Caco-2 (cell line): ENCODE measurements around the gene TRNP1. TPM values are rescaled to one million over a fixed set of nuclear protein-coding genes. Genes with fewer than 3 reads are reported as not detected.

Experiments
- BruUV-seq: library from RNA; stranded (reverse); fragments of 400-500 nt; replicated peaks from 2 replicates; lab custom pipeline; 2021; lab: Mats Ljungman, UMichigan
- CTCF ChIA-PET: fragments of 300-600 bp; sonication (Branson Sonifier 250); formaldehyde crosslinking; loops from one replicate; lab custom pipeline; 2022; ENCODE audit warnings: antibody characterized with exemption; lab: Charles Lee
- POLR2A ChIA-PET: fragments of 300-600 bp; sonication (Branson Sonifier 250); formaldehyde crosslinking; loops from one replicate; lab custom pipeline; 2022; ENCODE audit warnings: antibody characterized with exemption; lab: Charles Lee
- DNase-seq, 2 experiments: peaks; one replicate each; pipeline versions ENCODE4 v3.0.0 to v3.0.0-alpha.2; 2020 to 2022
- H3K27me3 ChIP-seq: replicated peaks from 2 replicates; pipeline ENCODE4 v1.6.0; 2011; ENCODE audit warnings: low read length; ENCODE audit not compliant: control insufficient read depth, insufficient read depth
- H3K36me3 ChIP-seq: 2 replicates; pipeline ENCODE4 v1.5.1; 2011; ENCODE audit warnings: low read length; ENCODE audit not compliant: control insufficient read depth, insufficient read depth
- H3K4me1 ChIP-seq: fragments of 250-450 bp; sonication (Bioruptor Pico); 2 replicates; pipeline ENCODE4 v1.5.1; 2020; ENCODE audit warnings: mild to moderate bottlenecking
- H3K4me3 ChIP-seq: 2 replicates; pipeline ENCODE4 v1.5.1; 2011; ENCODE audit warnings: low read depth, mild to moderate bottlenecking, control low read depth, low read length
- H3K9me3 ChIP-seq: fragments of 250-450 bp; sonication (Bioruptor Pico); 2 replicates; pipeline ENCODE4 v1.5.1; 2020; ENCODE audit warnings: mild to moderate bottlenecking, moderate library complexity
- H3K27ac Mint-ChIP-seq: one replicate; pipeline ENCODE4 v1.8.0; 2022; ENCODE audit warnings: mixed read lengths; ENCODE audit not compliant: unreplicated experiment
- H3K27me3 Mint-ChIP-seq: one replicate; pipeline ENCODE4 v1.8.0; 2022; ENCODE audit warnings: mixed read lengths; ENCODE audit not compliant: insufficient read depth, unreplicated experiment
- H3K36me3 Mint-ChIP-seq: one replicate; pipeline ENCODE4 v1.8.0; 2022; ENCODE audit warnings: mild to moderate bottlenecking, mixed read lengths; ENCODE audit not compliant: insufficient read depth, unreplicated experiment
- H3K4me1 Mint-ChIP-seq: one replicate; pipeline ENCODE4 v1.8.0; 2022; ENCODE audit warnings: low read depth, mixed read lengths; ENCODE audit not compliant: unreplicated experiment
- H3K4me3 Mint-ChIP-seq: one replicate; pipeline ENCODE4 v1.8.0; 2022; ENCODE audit warnings: mild to moderate bottlenecking, moderate library complexity, mixed read lengths; ENCODE audit not compliant: unreplicated experiment
- H3K9me3 Mint-ChIP-seq: one replicate; pipeline ENCODE4 v1.8.0; 2022; ENCODE audit warnings: mixed read lengths; ENCODE audit not compliant: unreplicated experiment
- CTCF ChIP-seq, 2 experiments: fragments of 200-600 bp in 1 of 2; IDR thresholded peaks; 1 replicate in 1 of 2; 2 replicates in 1 of 2; pipeline versions ENCODE4 v1.5.1 to v1.8.0; 2011 to 2022; ENCODE audit warnings: antibody characterized with exemption in 1 of 2, control low read depth in 1 of 2, inconsistent platforms in 1 of 2, low read depth in 1 of 2, low read length in 1 of 2, mild to moderate bottlenecking in 1 of 2, moderate library complexity in 1 of 2; ENCODE audit not compliant: insufficient read depth in 1 of 2, severe bottlenecking in 1 of 2, unreplicated experiment in 1 of 2
- intact Hi-C: fragments of 100-400 bp; cut with micrococcal nuclease; formaldehyde crosslinking; loops from one replicate; pipeline ENCODE4 v1.10.0; 2022; ENCODE audit not compliant: unreplicated experiment
- total RNA-seq: library from RNA; stranded (reverse); gene quantifications from 2 replicates; pipeline ENCODE4 v1.2.3, GENCODE V29; 2022

TRNP1 gene
- total RNA-seq, 1 experiment from 2014 or later = 23.6 TPM

DNA sequence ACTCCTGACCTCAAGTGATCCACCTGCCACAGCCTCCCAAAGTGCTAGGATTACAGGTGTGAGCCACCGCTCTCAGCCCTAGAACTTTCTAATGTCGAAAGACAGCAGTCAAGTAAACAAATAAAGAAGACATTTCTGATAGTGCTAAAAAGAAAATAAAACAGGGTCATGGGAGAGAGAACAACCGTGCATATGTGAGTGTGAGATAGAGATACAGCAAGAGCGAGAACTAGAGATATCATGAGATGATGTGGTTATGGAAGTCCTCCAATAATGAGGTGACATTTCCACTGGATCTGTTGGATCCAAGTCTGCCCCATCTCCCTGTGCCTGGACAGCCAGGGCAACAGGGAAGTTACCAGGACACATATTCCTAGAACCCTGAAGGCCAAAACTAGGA lies 23.7 kb downstream of the TRNP1 start:
- Mint-ChIP-seq H3K36me3 (peaks cover 10% of the 10 kb centered on the region), H3K4me3 (no peak overlapping the region), H3K9me3 (no peaks in the 10 kb centered on the region), H3K27me3 (no peaks in the 10 kb centered on the region), H3K4me1 (peaks cover 18% of the 10 kb centered on the region), H3K27ac (no peak overlapping the region)
- no peak for DNase-seq
- Histone ChIP-seq H3K4me3 (no peak overlapping the region), H3K9me3 (no peaks in the 10 kb centered on the region), H3K36me3 (no peaks in the 10 kb centered on the region), H3K4me1 (no peaks in the 10 kb centered on the region), H3K27me3 (no peaks in the 10 kb centered on the region)
- CTCF ChIA-PET = no interaction called here
- intact Hi-C loops = no loop called here
- POLR2A ChIA-PET = interaction anchor here (0.7 kb wide), 1 partner anchor 9 kb away, joined by 4 read pairs; no protein-coding TSS in a partner anchor
- no TSS peak for BruUV-seq
- TF ChIP-seq CTCF (IDR thresholded peaks at IDR 0.05; ENCODE audit: insufficient read depth in 1 of 2, low read depth in 1 of 2, low read length in 1 of 2, severe bottlenecking in 1 of 2, unreplicated experiment in 1 of 2) = no peak

DNA sequence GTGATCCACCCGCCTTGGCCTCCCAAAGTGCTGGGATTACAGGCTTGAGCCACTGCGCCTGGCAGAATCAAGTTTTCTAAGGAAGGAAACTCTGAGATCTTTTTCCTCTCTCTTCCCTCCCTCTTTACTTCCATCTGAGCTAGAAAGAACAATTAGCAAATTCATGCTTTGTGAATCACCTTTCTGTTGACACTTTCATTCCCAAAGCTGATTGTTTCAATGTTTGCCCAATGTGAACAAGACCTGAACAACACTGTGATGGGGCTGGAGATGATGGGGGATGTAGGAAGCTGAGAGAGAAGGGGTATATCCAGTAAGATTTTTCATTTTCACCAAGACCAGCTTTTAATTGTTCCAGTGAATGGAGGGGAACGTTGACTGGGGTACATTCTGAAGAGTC lies 24.8 kb downstream of the TRNP1 start:
- no peaks in the 10 kb centered on the region for H3K4me1 ChIP-seq
- Mint-ChIP-seq H3K9me3 (no peaks in the 10 kb centered on the region), H3K27ac (no peak overlapping the region)

DNA sequence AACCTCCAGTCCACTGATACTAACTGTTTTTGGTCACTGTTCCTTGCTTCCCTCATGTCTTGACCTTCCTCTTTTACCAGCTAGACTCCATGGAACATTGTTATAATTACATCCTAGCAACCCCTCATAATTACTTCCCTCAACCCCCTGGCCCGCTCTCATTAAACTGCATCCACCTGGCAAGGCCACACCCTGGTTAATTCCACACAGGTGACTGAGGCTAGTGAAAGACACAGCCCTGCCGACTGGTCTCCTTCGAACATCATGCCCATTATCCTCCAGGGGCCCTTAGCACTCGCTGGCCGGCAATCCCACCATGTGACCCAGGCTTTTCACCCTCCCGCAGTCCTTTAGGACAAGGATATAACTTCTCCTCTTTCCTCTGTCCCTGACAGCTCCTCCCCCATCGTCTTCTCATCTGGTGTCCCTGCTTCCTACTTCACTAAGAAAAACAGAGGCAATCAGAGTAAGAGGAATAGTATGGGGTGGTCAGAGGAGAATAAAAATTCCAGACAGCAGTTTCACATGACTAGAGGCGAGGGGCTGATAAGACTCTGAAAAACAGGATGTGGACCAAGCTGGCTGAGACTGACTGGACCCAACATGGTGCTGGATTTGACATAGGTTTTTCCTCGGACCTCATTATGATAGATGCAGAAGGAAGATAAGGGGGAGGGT lies 28.0 kb downstream of the TRNP1 start:
- Mint-ChIP-seq H3K27me3 (no peaks in the 10 kb centered on the region), H3K4me3 (no peak overlapping the region), H3K36me3 (no peaks in the 10 kb centered on the region), H3K27ac (no peak overlapping the region), H3K9me3 (no peaks in the 10 kb centered on the region), H3K4me1 (peaks cover 18% of the 10 kb centered on the region)
- Histone ChIP-seq H3K36me3 (no peaks in the 10 kb centered on the region), H3K4me1 (no peaks in the 10 kb centered on the region), H3K27me3 (no peaks in the 10 kb centered on the region), H3K9me3 (no peaks in the 10 kb centered on the region), H3K4me3 (no peak overlapping the region)
- ChIA-PET POLR2A (no interaction called here), CTCF (interaction anchor here (0.8 kb wide), 1 partner anchor 49 kb away, joined by 4 read pairs; no protein-coding TSS in a partner anchor)
- no TSS peak for BruUV-seq
- no peak for DNase-seq
- no peak for TF ChIP-seq CTCF (IDR thresholded peaks at IDR 0.05; ENCODE audit: insufficient read depth in 1 of 2, low read depth in 1 of 2, low read length in 1 of 2, severe bottlenecking in 1 of 2, unreplicated experiment in 1 of 2)
- intact Hi-C loops = no loop called here

More for the DNA sequence above, 24.8 kb downstream of the TRNP1 start:
- Histone ChIP-seq H3K4me3 (no peak overlapping the region), H3K36me3 (no peaks in the 10 kb centered on the region), H3K9me3 (no peaks in the 10 kb centered on the region), H3K27me3 (no peaks in the 10 kb centered on the region)
- POLR2A ChIA-PET = interaction anchor here (0.5 kb wide), 1 partner anchor 242 kb away, joined by 3 read pairs; no protein-coding TSS in a partner anchor
- CTCF ChIA-PET = interaction anchor here (0.6 kb wide), 2 partner anchors 28 to 108 kb away, joined by 3 read pairs; no protein-coding TSS in a partner anchor
- Mint-ChIP-seq H3K36me3 (peaks cover 1% of the 10 kb centered on the region), H3K27me3 (no peaks in the 10 kb centered on the region), H3K4me3 (no peak overlapping the region), H3K4me1 (peaks cover 18% of the 10 kb centered on the region)
- DNase-seq = no peak
- no peak for TF ChIP-seq CTCF (IDR thresholded peaks at IDR 0.05; ENCODE audit: insufficient read depth in 1 of 2, low read depth in 1 of 2, low read length in 1 of 2, severe bottlenecking in 1 of 2, unreplicated experiment in 1 of 2)
- no TSS peak for BruUV-seq
- intact Hi-C loops = no loop called here
